Caki2 (cell line): Measurements from ENCODE around the gene PRB4. TPM values are rescaled to one million over a fixed set of nuclear protein-coding genes. Genes with fewer than 3 reads are reported as not detected.
"Not testable (repeated sequence)": the region's sequence is repeated elsewhere in the genome, so short reads cannot be mapped to it uniquely, and the experiment has no call there.

Experiments used
- DNase-seq: peaks from one replicate; pipeline ENCODE4 v3.0.0-alpha.2; 2015; ENCODE audit warnings: low read depth
- in situ Hi-C: cut with HindIII; loops from 2 replicates; pipeline ENCODE4 v1.10.0; 2016; ENCODE audit warnings: low sequenced_read_pairs, low pct_unique_long_range_greater_than_20kb, mixed read lengths
- total RNA-seq: library from RNA; depleted of rRNA; stranded (reverse); fragments of >200 nt; shearing (Covaris generic); gene quantifications from 2 replicates; pipeline ENCODE4 v1.2.3, GENCODE V29; 2014; ENCODE audit warnings: low replicate concordance; rRNA removed

Gene PRB4
- total RNA-seq = not detected in 2 replicates

GRCh38 chr12:11310336-11310735, at the start of gene PRB4:
PRB4 (minus strand) TSS chr12:11310436; CDS start chr12:11310398, 38 bp downstream.
- in situ Hi-C loops = no loop called here
- DNase-seq = no peak

DNA sequence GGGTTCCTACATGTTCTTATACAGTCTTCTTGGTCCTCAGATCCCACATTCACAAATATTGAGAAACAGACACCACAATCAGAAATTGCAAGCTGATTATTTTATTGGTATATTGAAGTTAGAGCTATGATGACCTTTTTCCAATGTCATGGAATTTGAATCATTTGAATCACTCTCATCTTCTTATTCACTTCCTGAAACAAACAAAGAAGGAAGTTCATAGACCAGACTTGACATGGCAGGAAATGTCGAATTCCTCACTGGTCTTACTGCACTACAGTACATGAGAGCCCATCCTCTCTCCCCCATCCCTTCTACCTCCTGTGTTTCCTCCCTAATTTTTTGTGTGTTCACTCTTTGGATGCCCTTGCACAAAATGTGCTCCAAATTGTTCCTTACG, 41.5 kb upstream of the PRB4 start:
- DNase-seq, in situ Hi-C loops: not testable (repeated sequence)

DNA sequence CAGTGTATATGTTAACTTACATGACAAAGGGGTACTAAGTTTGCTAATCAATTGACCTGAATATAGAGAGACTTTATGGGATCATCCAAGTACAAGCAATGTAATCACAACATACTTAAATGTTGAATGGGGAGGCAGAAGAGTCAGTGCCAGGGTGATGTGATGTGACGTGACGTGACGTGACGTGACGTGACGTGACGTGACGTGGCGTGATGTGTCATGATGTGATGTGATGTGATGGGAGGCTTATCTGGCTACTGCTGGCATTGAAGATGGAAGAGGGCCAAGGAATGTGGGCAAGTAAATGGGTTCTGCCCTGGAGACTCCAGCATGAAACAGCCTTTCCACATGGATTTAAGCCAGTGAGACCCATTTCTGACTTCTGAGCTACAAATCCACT, 38.2 kb upstream of the PRB4 start:
- no peak for DNase-seq
- in situ Hi-C loops = no loop called here

- DNase-seq = no peak
- in situ Hi-C loops = no loop called here
Measured at GRCh38 chr12:11347810-11348209, 37.6 kb upstream of the PRB4 start.

- DNase-seq = no peak
- in situ Hi-C loops = no loop called here
Measured at GRCh38 chr12:11344500-11344899, 34.3 kb upstream of the PRB4 start.

- in situ Hi-C loops = no loop called here
Measured at GRCh38 chr12:11324426-11324825, 14.2 kb upstream of the PRB4 start.

GRCh38 chr12:11321980-11322379, 11.7 kb upstream of the PRB4 start:
- in situ Hi-C loops = no loop called here
- DNase-seq = no peak

More at GRCh38 chr12:11324426-11324825, 14.2 kb upstream of the PRB4 start:
- no peak for DNase-seq

DNA sequence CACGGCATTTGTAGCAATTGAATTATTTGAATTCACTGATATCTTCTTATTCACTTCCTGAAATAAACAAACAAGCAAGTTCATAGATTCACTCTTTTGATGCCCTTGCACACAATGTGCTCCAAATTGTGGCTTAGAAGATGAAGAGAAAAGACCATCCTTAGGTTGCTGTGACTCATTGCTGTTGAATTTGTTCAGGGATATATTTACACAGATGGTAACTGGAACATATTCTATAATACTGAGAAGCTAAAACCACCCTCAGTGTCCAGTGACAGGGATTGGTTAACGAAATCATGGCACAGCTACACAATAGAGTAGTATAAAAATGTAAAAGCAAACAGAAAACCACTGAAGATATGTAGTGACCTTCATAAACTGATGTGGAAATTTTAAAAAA, 3.1 kb downstream of the PRB4 start:
- no peak for DNase-seq

GRCh38 chr12:11273449-11273848, 36.8 kb downstream of the PRB4 start:
- in situ Hi-C loops = no loop called here
- DNase-seq = no peak

More for the DNA sequence above, 3.1 kb downstream of the PRB4 start:
- in situ Hi-C loops = no loop called here

DNA sequence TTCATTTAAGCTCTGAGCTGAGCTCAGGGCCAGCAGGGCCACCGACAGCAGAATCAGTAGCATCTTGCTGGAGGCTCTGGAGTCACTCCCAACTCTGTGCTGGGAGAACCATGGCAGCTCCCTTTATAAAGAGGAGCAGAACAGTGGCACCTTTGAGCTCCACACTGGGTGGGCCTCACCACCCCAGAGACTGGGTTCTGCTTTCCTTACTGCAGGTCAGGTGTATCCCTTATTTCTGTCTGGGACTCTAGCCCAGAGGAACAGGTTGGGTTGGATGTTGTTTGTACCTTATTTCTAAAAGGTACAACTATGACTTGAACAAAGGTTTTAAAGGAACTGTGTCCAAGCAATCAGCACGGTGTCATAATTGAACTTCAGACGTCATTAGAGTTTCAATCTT, 40.6 kb downstream of the PRB4 start, which contains the start of gene PRB3:
Gene PRB3, minus strand, starts transcription at position 101 of the 400 bp plus-strand sequence. Its CDS starts 38 bp downstream, at position 63.
- in situ Hi-C loops = no loop called here

GRCh38 chr12:11264501-11264900, 45.7 kb downstream of the PRB4 start:
- in situ Hi-C loops = no loop called here
- DNase-seq = no peak

More for the DNA sequence above, 40.6 kb downstream of the PRB4 start, which contains the start of gene PRB3:
- no peak for DNase-seq

Other genes starting within 250 kb of the PRB4 start
- not detected in 2 replicates for gene TAS2R46, start 248.1 kb downstream of the PRB4 start, total RNA-seq
- gene TAS2R43, start 218.1 kb downstream of the PRB4 start, total RNA-seq = not detected in 2 replicates
- gene TAS2R30, start 175.8 kb downstream of the PRB4 start, total RNA-seq = not detected in 2 replicates
- gene SMIM10L1, start 139.2 kb downstream of the PRB4 start, total RNA-seq = 7.4 and 10.2 TPM in 2 replicates
- gene TAS2R42, start 123.5 kb downstream of the PRB4 start, total RNA-seq = not detected in 2 replicates
- not detected in 2 replicates for gene PRB3, start 40.7 kb downstream of the PRB4 start, total RNA-seq
- not detected in 2 replicates for gene PRB2, start 85.1 kb upstream of the PRB4 start, total RNA-seq